GM18517 (cell line): ENCODE data around the gene RPF1.
"Not testable (repeated sequence)": the region's sequence is repeated elsewhere in the genome, so short reads cannot be mapped to it uniquely, and the experiment has no call there.

Experiments used
- ATAC-seq: cut with Tn5 transposase; IDR thresholded peaks from one replicate; pipeline ENCODE4 v1.9.1; 2021; ENCODE audit warnings: mild to moderate bottlenecking, moderate library complexity; ENCODE audit not compliant: unreplicated experiment

RPF1 gene

DNA sequence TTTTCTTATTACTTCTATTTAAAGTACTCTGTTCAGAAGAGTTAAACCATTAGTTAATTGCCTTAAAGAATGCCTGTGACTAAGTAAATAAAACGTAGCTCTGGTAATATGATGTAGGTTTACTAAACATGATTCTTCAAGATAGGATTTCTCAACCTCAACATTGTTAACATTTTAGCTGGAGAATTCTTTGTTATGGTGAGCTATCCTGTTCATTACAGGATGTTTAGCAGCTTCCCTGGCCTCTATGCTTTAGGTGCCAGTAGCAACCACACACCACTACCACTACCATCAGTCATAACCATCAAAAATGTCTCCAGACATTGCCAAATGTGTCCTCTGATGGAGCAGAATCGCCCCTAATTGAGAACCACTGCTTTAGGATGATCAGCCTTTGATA, 10.7 kb downstream of the RPF1 start:
- ATAC-seq = no peak

DNA sequence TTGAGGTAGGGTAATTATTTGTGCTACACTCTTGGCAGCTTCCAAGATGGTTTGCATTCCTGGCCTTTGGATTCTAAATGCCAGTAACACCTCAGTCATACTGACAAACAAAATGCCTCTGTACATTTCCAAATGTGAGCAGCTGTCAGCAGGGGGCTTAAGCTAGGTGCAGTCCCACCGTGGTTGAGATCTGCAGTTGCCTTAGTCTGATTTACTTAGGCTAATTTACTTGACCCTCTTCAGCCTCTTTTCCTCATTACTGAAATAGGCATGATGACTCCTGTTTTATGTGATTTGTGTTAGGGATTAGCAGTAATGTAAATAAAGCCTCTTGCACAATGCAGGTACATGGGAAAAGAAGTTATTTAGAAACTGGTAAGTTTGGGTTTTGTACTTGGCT, 13.7 kb downstream of the RPF1 start:
- ATAC-seq = no peak

DNA sequence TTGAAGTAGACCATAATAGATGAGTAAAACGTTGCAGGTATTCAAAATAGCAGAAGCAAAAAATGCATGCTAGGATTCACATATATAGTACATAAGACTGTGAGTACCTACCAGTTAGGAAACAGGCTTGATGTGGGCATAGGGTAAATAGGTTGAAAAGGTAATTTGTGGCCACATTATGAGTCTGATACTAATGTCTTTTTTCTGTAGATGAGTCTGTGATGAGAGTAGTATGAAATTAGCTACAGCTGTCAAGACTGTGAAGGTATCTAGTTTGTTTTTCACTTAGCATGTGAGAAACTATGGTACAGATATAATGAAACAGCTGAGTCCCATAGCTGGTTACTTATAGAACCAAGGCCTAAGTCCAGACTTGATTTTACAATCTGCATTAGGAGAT, 14.7 kb downstream of the RPF1 start:
- ATAC-seq = no peak

GRCh38 chr1:84496498-84496897, 17.4 kb downstream of the RPF1 start:
- no peak for ATAC-seq

DNA sequence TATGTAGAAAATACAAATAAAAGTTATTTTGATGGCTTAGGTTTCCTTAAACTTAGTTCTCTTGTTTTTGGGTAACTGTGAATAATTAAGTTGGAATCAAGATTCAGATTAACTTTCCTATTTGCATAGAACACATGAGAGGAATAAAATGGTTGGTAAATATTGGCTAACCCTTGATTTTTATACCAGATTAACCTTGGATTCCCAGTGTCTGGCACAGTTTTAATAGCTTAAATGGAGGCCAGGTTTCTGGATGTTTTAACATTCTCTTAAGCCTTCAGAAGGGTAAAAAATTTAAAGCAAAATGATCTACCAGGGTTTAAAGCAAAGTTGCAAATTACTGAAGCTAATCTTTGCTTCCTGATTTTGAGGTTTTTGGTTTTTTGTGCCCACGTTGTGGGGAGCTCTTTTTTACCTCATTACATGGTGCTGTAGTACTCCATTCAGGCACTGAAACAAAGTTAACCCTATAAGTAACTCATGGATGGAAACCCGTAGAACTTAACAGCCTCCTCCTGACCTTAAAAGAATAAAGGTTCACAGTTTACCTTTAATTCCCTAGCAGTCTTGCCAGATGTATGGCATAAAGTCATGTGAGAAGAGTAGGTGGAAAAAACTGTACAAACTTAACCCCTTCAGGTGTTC, 18.7 kb downstream of the RPF1 start:
- no peak for ATAC-seq

- no peak for ATAC-seq
These were observed 23.9 kb downstream of the RPF1 start for GRCh38 chr1:84502927-84503326.

- no peak for ATAC-seq
These were observed 25.8 kb downstream of the RPF1 start for GRCh38 chr1:84504580-84505492.

DNA sequence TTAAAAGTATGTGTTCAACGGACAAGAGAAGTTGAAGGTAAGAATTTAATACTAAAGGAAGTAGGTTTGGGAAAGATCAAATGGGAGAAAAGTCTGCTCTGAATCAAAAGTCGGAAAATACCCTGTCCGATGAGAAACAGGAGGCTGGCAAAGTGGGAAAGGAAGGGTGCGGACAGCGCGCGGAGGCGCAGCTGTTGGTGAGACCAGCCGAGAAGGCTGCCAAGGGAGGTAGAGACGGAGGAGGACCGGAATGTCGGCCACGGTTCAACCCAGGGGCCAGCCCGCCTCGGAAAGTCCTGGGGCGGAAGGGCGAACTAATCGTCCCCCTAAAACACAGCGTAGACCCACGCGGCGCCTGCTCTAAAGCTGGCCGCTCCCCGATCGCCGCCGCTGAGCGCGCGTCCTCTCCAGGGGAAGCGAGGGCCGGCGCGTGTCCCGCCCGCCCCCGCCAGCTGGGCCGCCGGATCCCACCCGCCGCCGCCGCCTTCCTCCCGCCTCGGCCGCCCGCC, 26.5 kb downstream of the RPF1 start:
- peak; percentile 33 for ATAC-seq

- peak; percentile 79 for ATAC-seq
These were observed 27.1 kb downstream of the RPF1 start, which contains the start of the genes GNG5 and SPATA1 for GRCh38 chr1:84506002-84506728. Gene GNG5 (minus strand): TSS chr1:84506581. CDS start chr1:84506091, 490 bp downstream. Gene SPATA1 (plus strand): TSS chr1:84506386. CDS start chr1:84516360, 9,974 bp downstream.

- ATAC-seq = no peak
These were observed 27.8 kb downstream of the RPF1 start for GRCh38 chr1:84506729-84507453.

- ATAC-seq = not testable (repeated sequence)
These were observed 28.8 kb downstream of the RPF1 start for GRCh38 chr1:84507887-84508286.

DNA sequence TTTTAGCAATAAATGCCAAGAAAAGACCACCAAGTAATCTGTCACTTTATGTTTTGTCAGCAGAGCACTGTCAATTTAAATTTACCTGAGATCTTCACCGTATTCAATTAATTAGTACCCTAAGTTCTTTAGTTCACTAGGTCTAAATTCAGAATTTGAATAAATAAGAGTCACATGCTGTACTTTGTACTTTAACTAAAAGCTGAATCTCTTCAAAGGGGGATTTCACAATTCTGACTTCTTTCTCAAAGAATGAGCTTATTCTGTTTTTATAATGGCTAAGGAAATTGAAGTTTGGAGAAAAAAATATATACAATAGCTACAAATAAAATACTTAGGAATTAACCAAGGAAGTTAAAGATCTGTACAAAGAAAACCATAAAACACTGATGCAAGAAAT, 29.4 kb downstream of the RPF1 start:
- ATAC-seq = no peak

GRCh38 chr1:84509029-84509428, 30.0 kb downstream of the RPF1 start:
- no peak for ATAC-seq

DNA sequence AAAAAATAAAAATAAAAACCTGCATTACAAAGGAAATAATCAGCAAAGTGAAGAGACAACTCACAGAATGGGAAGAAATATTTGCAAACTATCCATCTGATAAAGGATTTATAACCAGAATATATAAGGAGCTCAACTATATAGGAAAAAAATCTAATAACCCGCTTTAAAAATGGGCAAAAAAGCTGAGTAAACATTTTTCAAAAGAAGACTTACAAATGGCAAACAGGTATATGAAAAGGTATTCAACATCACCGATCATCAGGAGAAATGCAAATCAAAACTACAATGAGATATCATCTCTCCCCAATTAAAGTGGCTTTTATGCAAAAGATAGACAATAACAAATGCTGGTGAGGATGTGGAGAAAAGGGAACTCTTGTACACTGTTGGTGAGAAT, 31.1 kb downstream of the RPF1 start:
- no peak for ATAC-seq

DNA sequence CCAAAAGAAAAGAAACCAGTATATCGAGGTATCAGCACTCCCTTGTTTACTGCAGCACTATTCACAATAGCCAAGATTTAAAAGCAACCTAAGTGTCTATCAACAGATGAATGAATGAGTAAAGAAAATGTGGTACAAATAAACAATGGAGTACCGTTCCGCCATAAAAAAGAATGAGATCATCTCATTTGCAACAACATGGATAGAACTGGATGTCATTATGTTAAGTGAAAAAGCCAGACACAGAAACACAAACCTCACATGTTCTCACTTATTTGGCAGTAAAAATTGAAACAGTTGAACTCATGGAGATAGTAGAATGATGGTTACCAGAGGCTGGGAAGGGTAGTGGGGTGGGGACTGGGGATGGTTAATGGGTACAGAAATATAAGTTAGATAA, 31.6 kb downstream of the RPF1 start:
- ATAC-seq = no peak

DNA sequence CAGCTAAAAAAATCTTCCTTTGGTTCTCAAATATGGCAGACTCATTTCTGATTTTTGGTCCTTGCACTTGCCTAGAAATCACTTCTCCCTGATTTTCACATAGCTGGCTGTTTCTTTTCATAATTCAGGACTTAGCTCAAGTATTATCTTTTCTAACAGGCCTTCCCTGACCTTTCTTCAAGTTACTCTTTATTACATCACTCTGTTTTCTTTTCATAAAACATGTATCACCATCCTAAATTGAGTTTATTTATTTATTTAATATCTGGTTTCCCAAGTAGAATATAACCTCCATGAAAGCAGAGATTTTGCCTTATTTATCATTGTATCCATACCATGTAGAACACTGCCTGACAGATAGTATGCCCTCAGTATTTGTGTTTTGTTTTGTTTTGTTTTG, 45.5 kb downstream of the RPF1 start:
- no peak for ATAC-seq

DNA sequence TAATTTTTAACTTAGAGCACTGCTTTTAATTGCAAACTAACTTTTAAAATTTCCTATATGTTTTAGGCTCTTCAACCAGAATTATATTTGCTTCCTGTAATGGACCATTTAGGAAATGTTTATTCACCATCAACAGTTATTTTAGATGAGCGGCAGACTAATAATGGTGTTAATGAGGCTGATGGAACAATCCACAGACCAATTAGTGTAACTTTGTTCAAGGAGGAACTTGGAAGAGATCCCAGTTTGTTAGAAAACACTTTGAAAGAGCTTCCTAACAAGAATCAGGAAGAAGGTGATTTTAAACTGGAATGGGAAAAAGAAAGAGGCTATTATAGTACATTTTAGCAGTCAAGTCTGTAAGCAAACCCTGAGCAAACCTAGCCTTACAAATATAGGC, 46.7 kb downstream of the RPF1 start:
- ATAC-seq = no peak

DNA sequence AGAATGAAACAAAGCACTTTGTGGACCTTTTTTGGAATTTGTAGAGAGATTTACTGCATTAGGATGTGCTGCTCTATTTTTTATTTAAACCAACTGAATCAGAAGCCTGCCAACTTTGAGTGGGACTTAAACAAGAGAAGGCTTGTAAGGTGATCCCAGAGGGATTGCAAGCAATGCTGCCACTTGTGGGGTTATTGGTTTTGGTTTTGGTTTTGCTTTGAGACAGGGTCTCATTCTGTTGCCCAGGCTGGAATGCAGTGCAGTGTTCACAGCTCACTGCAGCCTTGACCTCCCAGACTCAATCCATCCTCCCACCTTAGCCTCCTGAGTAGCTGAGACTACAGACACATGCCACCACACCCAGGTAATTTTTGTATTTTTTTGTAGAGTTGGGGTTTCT, 59.5 kb downstream of the RPF1 start:
- ATAC-seq = no peak

GRCh38 chr1:84539972-84540371, 60.9 kb downstream of the RPF1 start:
- no peak for ATAC-seq

DNA sequence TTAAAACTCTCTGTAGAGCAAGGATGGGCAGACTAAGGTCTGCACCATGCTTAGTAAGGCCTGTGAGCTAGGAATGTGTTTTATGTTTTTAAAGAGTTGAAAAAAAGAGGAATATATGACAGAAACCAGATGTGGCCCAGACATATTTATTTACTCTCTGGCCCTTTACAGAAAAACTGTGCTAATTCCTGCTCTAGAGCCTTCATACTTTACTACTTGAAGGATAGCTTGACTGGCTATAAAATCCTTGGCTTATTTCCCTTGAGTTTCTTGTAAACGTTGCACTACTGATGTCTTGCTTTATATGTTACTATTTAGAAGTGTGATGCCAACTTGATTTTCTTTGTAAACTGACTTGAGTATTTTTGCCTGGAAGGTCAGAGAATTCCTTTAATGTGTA, 61.7 kb downstream of the RPF1 start:
- no peak for ATAC-seq

DNA sequence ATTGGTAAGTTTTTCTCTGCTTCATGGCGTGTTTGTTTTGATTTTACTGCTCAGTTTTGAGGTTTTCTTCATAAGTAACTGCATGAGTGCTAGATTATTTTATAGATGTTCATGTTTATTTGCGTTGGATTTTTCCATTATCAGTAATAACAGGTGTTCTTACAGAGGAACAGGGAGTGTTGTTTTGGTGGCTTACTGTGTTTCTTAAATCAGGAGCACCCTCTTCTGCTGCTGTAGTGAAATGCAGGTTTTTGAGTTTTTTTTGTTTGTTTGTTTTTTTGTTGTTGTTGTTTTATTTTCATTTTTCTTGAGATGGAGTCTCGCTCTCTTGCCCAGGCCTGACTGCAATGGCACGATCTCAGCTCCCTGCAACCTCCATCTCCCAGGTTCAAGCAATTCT, 62.6 kb downstream of the RPF1 start:
- ATAC-seq = no peak
